ENCODE measurements around the gene ARHGAP42.

DNA sequence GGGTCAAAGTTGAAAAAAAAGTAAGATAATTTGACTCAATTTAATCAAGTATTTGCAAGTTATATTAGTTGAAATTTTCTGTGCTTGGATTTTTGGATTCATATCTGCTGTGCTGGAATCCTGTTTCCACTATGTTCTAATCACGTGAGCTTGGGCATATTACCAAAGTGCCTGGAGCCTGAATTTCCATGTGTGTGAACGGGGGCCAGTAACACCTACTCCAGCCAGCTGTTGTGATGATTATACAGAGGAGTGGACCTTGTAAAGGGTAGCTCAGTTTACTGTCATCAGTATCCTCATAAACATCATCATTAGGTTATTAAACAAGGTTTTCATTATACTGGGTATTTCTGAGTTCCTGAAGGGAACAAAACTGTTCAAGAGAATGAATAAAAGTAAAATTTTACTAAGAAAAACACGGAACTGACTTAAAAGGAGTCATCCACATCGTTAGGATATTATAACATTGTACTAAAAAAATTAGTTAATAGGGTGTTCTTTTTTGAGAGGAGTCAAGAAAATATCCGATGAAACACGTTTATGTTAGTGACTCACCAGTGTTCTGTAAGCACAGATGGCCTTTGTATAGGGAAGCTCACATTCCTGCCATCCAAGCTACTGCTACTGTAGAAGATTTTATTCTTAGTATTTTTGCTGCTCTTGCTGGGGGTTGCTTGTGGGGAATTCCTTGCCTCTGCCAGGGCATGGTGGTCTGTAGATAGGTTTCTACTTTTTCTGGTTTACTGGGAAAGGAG lies 144.1 kb downstream of the ARHGAP42 start:
- TF ChIP-seq POLR2AphosphoS5 (IDR thresholded peaks at IDR 0.05): no peak
- no peak for TF ChIP-seq EP300 (IDR thresholded peaks at IDR 0.05)

Data from stomach (tissue), 4 donors.